ENCODE data around the gene TSSC4. TPM values are rescaled to one million over a fixed set of nuclear protein-coding genes. Genes with fewer than 3 reads are reported as not detected.

Gene TSSC4
- total and polyA plus RNA-seq, 9 of the 15 experiments (the other 6 are each of a cell fraction or from before 2014, with no cell fraction given) = 0.41 to 54.2 (median 11.0) TPM

DNA sequence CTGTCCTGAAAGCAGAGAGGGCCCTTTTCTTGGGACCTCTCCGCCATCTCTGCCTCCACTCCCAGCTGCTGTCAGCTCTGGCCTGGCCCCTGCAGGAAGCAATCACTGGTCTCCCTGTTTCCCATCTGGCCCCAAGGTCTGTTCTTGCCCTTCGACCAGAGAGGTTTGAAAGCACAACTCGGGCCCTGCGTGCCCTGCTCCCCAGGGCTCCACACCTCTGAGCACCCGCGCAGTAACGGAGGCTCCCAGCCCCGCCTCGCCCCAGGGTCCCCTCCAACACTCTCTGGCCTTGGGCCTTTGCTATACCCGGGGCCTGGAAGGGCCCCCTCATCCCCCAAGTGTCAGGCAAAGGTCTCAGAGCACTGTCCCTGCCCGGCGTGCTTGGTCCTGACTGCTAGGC lies 31.2 kb upstream of the TSSC4 start (continued):
- TF ChIP-seq THAP12 (CRISPR knock-in tag; IDR thresholded peaks at IDR 0.05) (no peak), YBX1 (IDR thresholded peaks at IDR 0.05) (no peak), RBM25 (IDR thresholded peaks at IDR 0.05; ENCODE audit: low read depth, low read length, severe bottlenecking) (no peak), ZC3H8 (IDR thresholded peaks at IDR 0.05) (no peak), ZBTB9 (CRISPR knock-in tag; IDR thresholded peaks at IDR 0.05) (no peak), PREB (CRISPR knock-in tag; IDR thresholded peaks at IDR 0.05) (no peak), TOE1 (IDR thresholded peaks at IDR 0.05; ENCODE audit: borderline replicate concordance) (no peak), TOE1 (CRISPR knock-in tag; IDR thresholded peaks at IDR 0.05; ENCODE audit: borderline replicate concordance, low read depth) (no peak), PURB (CRISPR knock-in tag; IDR thresholded peaks at IDR 0.05; ENCODE audit: low read depth) (no peak)
- TF ChIP-seq, protein P1, sequence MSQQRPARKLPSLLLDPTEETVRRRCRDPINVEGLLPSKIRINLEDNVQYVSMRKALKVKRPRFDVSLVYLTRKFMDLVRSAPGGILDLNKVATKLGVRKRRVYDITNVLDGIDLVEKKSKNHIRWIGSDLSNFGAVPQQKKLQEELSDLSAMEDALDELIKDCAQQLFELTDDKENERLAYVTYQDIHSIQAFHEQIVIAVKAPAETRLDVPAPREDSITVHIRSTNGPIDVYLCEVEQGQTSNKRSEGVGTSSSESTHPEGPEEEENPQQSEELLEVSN (IDR thresholded peaks at IDR 0.05; ENCODE audit: borderline replicate concordance in 1 of 2, extremely low read depth in 1 of 2, insufficient read depth in 1 of 2, insufficient read length in 1 of 2, low read depth in 1 of 2, low read length in 1 of 2, poor library complexity in 1 of 2, severe bottlenecking in 1 of 2) = no peak

Measured in K562 (cell line).